ENCODE results near the gene ADCY4.

DNA sequence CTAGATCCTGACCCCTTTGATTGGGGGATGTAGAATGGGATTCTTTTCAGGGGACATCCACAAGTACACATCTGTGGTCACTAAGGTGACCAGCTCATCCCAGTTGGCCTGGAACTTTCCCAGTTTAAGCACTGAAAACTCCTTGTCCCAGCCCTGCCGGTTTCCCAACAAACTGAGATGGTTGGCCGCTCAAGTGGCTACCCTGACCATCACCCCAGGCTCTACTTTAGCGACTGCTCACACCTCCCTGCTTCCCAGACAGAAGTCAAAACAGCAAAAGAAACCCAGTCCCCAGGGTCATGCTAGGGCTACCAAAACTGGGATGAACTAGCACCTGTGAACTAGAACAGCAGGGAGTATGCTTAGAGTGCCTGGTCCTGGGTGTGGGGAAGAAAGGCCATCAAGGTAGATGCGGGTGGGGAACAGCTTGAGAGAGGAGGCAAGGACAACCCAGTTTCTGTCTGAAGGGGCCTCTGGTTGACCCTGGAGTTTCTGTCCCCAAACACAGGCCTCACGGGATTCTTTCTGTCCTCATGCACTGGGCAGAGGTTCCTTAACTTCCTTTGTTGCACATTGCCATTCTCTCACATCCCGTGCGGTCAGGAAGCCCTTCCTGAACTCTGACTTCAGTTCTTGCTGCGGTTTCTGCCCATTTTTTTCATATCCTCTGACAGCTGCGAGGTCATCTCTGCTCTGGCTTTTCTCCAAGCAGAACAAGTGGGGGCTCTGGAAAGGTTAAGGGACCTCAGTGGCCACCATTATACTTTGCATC is 21.9 kb downstream of the ADCY4 start:
- TF ChIP-seq, protein P1, sequence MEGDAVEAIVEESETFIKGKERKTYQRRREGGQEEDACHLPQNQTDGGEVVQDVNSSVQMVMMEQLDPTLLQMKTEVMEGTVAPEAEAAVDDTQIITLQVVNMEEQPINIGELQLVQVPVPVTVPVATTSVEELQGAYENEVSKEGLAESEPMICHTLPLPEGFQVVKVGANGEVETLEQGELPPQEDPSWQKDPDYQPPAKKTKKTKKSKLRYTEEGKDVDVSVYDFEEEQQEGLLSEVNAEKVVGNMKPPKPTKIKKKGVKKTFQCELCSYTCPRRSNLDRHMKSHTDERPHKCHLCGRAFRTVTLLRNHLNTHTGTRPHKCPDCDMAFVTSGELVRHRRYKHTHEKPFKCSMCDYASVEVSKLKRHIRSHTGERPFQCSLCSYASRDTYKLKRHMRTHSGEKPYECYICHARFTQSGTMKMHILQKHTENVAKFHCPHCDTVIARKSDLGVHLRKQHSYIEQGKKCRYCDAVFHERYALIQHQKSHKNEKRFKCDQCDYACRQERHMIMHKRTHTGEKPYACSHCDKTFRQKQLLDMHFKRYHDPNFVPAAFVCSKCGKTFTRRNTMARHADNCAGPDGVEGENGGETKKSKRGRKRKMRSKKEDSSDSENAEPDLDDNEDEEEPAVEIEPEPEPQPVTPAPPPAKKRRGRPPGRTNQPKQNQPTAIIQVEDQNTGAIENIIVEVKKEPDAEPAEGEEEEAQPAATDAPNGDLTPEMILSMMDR (IDR thresholded peaks at IDR 0.05): no peak
- no peak for TF ChIP-seq EZH2 (IDR thresholded peaks at IDR 0.05; ENCODE audit: borderline replicate concordance, insufficient read depth, low read depth, low read length, poor library complexity, severe bottlenecking)

Measured in B cell (primary cell).